ENCODE results near the gene SEC23B.

DNA sequence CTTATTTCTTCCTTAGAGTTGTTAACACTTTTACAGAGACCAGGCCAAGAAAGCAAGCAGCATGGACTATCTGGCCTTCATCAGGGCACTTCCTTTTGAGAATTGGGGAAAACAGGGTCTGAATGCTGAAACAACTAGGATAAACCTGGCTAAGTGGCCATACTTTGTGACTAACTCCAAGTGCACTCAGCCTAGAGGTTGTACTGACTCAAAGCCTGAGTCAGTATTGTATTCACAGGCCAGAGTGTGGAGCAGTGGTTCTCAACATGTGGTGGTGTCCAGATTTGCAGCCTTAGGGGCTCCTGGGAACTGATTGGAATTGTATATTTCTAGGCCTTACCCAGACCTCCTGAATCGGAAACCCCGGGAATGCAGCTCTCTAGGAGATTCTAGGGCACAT lies 20.1 kb downstream of the SEC23B start:
- TF ChIP-seq, protein P1, sequence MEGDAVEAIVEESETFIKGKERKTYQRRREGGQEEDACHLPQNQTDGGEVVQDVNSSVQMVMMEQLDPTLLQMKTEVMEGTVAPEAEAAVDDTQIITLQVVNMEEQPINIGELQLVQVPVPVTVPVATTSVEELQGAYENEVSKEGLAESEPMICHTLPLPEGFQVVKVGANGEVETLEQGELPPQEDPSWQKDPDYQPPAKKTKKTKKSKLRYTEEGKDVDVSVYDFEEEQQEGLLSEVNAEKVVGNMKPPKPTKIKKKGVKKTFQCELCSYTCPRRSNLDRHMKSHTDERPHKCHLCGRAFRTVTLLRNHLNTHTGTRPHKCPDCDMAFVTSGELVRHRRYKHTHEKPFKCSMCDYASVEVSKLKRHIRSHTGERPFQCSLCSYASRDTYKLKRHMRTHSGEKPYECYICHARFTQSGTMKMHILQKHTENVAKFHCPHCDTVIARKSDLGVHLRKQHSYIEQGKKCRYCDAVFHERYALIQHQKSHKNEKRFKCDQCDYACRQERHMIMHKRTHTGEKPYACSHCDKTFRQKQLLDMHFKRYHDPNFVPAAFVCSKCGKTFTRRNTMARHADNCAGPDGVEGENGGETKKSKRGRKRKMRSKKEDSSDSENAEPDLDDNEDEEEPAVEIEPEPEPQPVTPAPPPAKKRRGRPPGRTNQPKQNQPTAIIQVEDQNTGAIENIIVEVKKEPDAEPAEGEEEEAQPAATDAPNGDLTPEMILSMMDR (IDR thresholded peaks at IDR 0.05) = no peak
- no peak for TF ChIP-seq POLR2A (IDR thresholded peaks at IDR 0.05)

Data from right lobe of liver (tissue), 4 donors.